Sigmoid colon (tissue), 4 donors: ENCODE data around the gene LPO.

Experiments
- EP300 ChIP-seq, 4 donors: sonication (generic); formaldehyde crosslinking; IDR thresholded peaks; one replicate each; pipeline ENCODE4 v1.6.1; 2017; ENCODE audit warnings: antibody characterized with exemption in 4 of 4
- POLR2A ChIP-seq, 2 donors: fragments of 450-650 bp; IDR thresholded peaks; one replicate each; pipeline ENCODE4 v1.6.1; 2016; ENCODE audit warnings: antibody characterized with exemption in 2 of 2, mild to moderate bottlenecking in 2 of 2, moderate library complexity in 2 of 2
- POLR2AphosphoS5 ChIP-seq, 4 donors: sonication (generic); formaldehyde crosslinking; IDR thresholded peaks; one replicate each; pipeline ENCODE4 v1.6.1; 2017; ENCODE audit warnings: antibody characterized with exemption in 4 of 4
- TF ChIP-seq, protein P1 (sequence below), 4 experiments: fragments of 450-650 bp in 3 of 4; fragments of 200-600 bp in 1 of 4; IDR thresholded peaks; one replicate each; pipeline ENCODE4 v1.5.1; 2016 to 2019; ENCODE audit warnings: antibody characterized with exemption in 4 of 4, mild to moderate bottlenecking in 3 of 4, moderate library complexity in 2 of 4

DNA sequence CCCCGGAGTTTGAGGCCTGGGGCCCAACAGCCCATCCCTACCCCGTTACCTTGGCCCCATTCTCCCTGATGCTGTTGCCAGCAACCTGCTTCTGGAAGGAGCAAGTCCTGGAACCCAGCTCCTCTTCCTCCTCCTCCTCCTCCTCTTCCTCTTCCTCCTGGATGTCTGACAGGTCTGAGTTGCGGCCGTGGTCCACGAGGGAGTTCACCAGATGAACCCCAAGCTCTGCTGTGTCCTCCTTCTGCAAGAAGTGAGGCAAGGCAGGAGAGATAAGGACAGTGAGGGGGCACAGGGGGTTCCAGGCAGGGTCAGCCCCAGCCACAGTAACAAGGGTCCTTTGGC is 71.5 kb downstream of the LPO start:
- TF ChIP-seq, protein P1, sequence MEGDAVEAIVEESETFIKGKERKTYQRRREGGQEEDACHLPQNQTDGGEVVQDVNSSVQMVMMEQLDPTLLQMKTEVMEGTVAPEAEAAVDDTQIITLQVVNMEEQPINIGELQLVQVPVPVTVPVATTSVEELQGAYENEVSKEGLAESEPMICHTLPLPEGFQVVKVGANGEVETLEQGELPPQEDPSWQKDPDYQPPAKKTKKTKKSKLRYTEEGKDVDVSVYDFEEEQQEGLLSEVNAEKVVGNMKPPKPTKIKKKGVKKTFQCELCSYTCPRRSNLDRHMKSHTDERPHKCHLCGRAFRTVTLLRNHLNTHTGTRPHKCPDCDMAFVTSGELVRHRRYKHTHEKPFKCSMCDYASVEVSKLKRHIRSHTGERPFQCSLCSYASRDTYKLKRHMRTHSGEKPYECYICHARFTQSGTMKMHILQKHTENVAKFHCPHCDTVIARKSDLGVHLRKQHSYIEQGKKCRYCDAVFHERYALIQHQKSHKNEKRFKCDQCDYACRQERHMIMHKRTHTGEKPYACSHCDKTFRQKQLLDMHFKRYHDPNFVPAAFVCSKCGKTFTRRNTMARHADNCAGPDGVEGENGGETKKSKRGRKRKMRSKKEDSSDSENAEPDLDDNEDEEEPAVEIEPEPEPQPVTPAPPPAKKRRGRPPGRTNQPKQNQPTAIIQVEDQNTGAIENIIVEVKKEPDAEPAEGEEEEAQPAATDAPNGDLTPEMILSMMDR (IDR thresholded peaks at IDR 0.05), result no peak
- TF ChIP-seq EP300 (IDR thresholded peaks at IDR 0.05) (no peak), POLR2AphosphoS5 (IDR thresholded peaks at IDR 0.05) (no peak), POLR2A (IDR thresholded peaks at IDR 0.05) (no peak)
